Posterior vena cava (tissue), 2 donors: Measurements from ENCODE around the gene MBD3L1. TPM values are rescaled to one million over a fixed set of nuclear protein-coding genes. Genes with fewer than 3 reads are reported as not detected.

ENCODE experiments used
- DNase-seq: peaks from one replicate; pipeline ENCODE4 v3.0.0-alpha.2; 2020; ENCODE audit warnings: low spot score
- intact Hi-C, 2 donors: fragments of 100-400 bp; cut with DNase I; formaldehyde crosslinking; loops; one replicate each; pipeline versions ENCODE4 v1.14.1 to v1.14.2; 2022 to 2023
- long read RNA-seq, 2 donors: library from polyadenylated mRNA; unstranded; transcript quantifications; one replicate each; pipeline ENCODE4 v2.0.0, GENCODE V29; 2020 to 2021
- total RNA-seq, 2 donors: library from RNA; stranded (reverse); fragmentation: NEBNext Ultra II Directional; extraction: Animal tissue kit (Norgen Biotek cat#: 25700); gene quantifications; one replicate each; pipeline ENCODE4 v1.2.1, GENCODE V29; 2021
- donor health status: DM: yes; HTN: yes; CAD: no.
- donor health status: DM: yes; HTN: yes; CAD: no.

Gene MBD3L1
- not detected for total RNA-seq
- long read RNA-seq, donor 1: 0 reads
- long read RNA-seq, donor 2: 0 reads

- DNase-seq: peak; percentile 100
- intact Hi-C loops: no loop called here
Observed at GRCh38 chr19:8832132-8833021, at the start of gene MBD3L1, which contains the start of gene ZNF558. MBD3L1 (plus strand) TSS chr19:8832377; CDS start chr19:8842679, 10,302 bp downstream. ZNF558 (minus strand) TSS chr19:8832304; CDS start chr19:8822659, 9,645 bp downstream.

GRCh38 chr19:8794823-8795222 is 37.4 kb upstream of the MBD3L1 start:
- intact Hi-C loops: no loop called here
- DNase-seq: no peak

GRCh38 chr19:8806661-8807060 is 25.5 kb upstream of the MBD3L1 start:
- no peak for DNase-seq
- intact Hi-C loops: no loop called here

GRCh38 chr19:8811315-8812172 is 20.6 kb upstream of the MBD3L1 start:
- intact Hi-C loops: no loop called here

GRCh38 chr19:8814176-8814575 is 18.0 kb upstream of the MBD3L1 start:
- intact Hi-C loops: no loop called here
- DNase-seq: no peak

More at GRCh38 chr19:8811315-8812172, 20.6 kb upstream of the MBD3L1 start:
- DNase-seq: no peak

GRCh38 chr19:8815780-8816179 is 16.4 kb upstream of the MBD3L1 start:
- intact Hi-C loops: no loop called here

GRCh38 chr19:8820234-8820633 is 11.9 kb upstream of the MBD3L1 start:
- DNase-seq: no peak
- intact Hi-C loops: no loop called here

More at GRCh38 chr19:8815780-8816179, 16.4 kb upstream of the MBD3L1 start:
- DNase-seq: no peak

GRCh38 chr19:8821748-8822241 is 10.4 kb upstream of the MBD3L1 start:
- DNase-seq: no peak
- intact Hi-C loops: no loop called here

- intact Hi-C loops: no loop called here
- no peak for DNase-seq
Observed at GRCh38 chr19:8826371-8826770, 5.8 kb upstream of the MBD3L1 start.

- intact Hi-C loops: no loop called here
- no peak for DNase-seq
Observed at GRCh38 chr19:8827277-8827676, 4.9 kb upstream of the MBD3L1 start.

- intact Hi-C loops: no loop called here
- no peak for DNase-seq
Observed at GRCh38 chr19:8831373-8831772, 804 bp upstream of the MBD3L1 start.

GRCh38 chr19:8831832-8832131 is 395 bp upstream of the MBD3L1 start:
- intact Hi-C loops: no loop called here
- DNase-seq: no peak

GRCh38 chr19:8835446-8835845 is 3.3 kb downstream of the MBD3L1 start:
- intact Hi-C loops: no loop called here
- no peak for DNase-seq

- intact Hi-C loops: no loop called here
- no peak for DNase-seq
Observed at GRCh38 chr19:8835877-8836276, 3.7 kb downstream of the MBD3L1 start.

GRCh38 chr19:8840708-8841107 is 8.5 kb downstream of the MBD3L1 start:
- DNase-seq: no peak
- intact Hi-C loops: no loop called here

- intact Hi-C loops: no loop called here
- no peak for DNase-seq
Observed at GRCh38 chr19:8846819-8847218, 14.6 kb downstream of the MBD3L1 start.

GRCh38 chr19:8849232-8849631 is 17.1 kb downstream of the MBD3L1 start:
- no peak for DNase-seq
- intact Hi-C loops: no loop called here

GRCh38 chr19:8850488-8850887 is 18.3 kb downstream of the MBD3L1 start:
- DNase-seq: no peak
- intact Hi-C loops: no loop called here

- intact Hi-C loops: no loop called here
- DNase-seq: no peak
Observed at GRCh38 chr19:8858260-8858659, 26.1 kb downstream of the MBD3L1 start.

GRCh38 chr19:8866344-8866743 is 34.2 kb downstream of the MBD3L1 start:
- DNase-seq: no peak
- intact Hi-C loops: no loop called here
